CD4-positive, alpha-beta T cell treated with Interleukin-2 at 100 ng/mL for 4 hours (primary cell): Measurements from ENCODE around the gene STPG1.

ENCODE experiments used
- DNase-seq: peaks from one replicate; pipeline ENCODE4 v3.0.0-alpha.2; 2020; ENCODE audit warnings: low spot score

Gene STPG1

DNA sequence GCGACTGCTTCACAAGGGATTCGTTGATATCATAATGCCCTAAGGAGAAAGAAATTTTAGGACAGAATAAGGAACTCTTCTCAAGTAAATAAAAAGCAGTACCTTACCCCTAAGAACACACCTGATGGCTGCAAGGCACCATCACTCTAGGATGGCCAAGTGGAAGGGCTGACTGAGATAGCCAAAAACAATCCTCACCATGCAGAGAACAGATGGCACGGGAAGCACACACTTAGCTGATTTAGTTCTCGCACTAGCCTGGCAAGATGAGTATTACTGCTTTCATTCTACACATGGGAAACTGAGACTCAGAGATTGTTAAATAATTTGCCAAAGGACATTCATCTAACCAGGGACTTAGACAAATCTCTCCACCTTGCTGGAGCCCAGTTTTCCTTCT, 43.8 kb downstream of the STPG1 start:
- no peak for DNase-seq

DNA sequence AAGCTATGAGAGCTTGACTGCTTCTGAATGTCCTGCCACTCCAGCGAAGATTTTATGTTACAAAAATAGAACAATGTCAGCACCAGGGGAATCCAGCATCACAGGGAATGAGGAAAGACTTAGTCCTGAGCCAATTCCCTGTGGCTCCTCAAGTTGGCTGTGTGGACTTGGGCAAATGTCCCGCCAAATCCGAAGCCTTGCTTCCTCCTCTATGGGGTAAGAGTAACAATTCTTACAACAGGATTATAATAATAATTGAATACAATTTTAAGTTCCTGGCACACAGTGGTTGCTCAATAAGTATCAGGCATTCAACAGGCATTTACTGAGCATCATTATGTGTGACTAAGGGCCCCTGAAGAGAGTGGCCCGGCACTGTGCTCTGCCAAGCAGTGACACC, 44.4 kb downstream of the STPG1 start:
- no peak for DNase-seq

DNA sequence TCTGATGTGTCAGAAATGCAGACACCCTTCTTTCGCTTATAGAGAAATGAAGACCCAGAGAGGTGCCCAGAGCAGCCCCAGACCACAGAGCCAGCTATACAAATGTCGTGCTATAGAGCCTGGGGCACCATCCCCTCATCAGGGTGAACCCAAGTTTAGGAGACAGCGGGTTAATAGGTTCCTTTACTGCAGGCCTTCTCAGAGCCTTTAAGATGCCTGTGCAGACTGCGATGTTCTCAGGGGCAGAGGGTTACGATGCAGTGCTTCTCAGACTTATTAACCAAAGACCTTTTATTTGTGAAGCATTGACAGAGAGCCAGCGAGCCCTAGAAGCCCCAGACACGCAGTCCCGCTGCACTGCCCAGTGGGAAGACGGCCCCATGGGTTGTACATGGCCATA, 46.9 kb downstream of the STPG1 start:
- DNase-seq, result no peak

DNA sequence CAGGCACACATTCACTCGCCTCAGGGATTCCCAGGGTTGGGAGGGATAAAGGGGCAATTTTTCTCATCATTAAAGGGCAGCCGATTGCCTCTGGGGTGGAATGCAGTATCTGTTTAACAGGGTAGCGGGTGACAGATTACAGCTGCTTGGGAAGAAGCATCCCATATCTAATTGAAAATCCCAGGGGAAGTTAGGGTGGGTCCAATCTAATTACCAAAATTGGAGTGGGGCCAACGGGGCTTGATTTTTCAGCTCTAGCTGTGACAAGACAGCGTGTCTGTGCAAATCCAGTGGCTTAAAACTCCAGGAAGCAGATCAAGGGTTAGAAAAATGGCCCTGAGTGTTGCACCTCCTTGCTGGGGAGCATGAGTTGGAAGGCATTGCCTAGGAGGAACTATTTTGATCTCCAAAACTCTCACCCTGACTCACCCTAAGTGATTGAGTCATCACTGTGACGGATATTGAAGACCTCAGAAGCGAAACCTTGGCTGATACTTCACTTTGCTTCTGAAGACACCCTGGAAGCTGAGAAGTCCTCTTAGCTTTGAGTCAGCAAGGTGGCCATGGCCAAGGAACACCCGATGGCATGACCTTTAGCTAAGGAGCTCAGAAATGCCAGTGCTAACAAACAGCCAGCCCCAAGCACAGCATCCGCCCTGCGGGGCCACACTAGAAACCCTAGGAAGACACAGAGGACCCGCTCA, 48.5 kb downstream of the STPG1 start:
- peak; percentile 24 for DNase-seq

DNA sequence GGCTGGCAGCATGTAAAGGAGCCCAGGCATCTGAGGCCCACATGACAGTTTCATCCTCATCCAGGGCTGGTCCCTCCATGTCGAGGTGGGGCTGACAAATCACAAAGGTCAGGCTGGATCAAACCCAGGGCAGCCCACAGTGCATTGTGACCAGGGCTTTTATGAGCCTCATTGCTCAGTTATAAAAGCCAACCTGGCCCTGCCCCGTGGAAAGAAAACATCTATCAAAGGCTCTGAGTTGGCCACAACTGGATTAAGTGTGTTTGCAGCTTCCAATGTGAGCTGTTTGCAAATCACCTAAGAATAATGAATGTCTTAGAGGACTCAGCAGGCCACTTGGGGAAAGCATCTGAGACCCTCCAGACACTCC, 49.0 kb downstream of the STPG1 start:
- DNase-seq, result no peak

DNA sequence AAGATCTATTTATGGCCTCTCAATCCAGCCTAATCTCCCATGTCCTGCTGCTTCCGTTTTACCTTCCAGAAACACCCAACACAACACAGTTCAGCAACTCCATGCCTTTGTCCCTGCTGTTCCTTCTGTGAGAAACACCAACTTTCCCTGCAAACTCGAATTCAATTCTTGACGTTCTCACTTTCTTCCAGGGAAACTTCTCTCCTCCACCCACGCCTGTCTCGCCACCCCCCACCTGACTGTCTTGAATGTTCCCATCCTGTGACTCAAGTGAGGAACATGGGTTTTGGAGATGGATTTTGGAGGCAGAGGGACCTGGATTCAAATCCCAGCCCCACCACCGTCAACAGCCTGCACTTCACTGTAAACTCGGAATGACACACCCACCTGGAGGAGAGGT, 49.6 kb downstream of the STPG1 start:
- no peak for DNase-seq

DNA sequence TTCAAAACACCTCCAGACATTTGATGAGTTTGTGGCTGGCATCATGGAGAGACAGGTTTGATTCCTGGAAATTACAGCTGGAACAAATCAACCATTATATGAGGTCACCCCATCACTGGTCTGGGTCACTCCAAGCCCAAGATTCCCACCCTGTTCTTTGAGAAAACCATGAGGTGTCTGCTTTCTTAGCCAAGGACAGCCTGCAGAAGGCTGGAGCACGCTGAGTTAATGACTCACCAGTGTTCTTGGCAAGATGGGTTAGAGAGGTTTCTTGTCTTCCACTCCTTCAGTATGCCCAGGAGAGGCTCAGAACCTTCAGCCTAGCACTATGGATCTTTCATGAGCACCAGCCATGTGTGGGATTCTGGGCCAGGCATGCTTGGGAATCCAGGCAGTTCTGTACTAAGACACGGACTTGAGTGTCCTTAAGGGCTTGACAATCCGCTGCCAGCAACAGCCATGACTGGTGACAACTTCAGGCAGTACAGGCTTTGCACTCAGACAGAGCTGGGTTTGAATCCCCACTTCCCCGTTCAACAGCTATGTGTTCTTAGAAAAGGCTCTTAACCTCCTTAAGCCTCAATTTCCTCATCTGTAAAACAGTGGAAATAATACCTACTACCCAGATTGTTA, 50.5 kb downstream of the STPG1 start:
- no peak for DNase-seq

DNA sequence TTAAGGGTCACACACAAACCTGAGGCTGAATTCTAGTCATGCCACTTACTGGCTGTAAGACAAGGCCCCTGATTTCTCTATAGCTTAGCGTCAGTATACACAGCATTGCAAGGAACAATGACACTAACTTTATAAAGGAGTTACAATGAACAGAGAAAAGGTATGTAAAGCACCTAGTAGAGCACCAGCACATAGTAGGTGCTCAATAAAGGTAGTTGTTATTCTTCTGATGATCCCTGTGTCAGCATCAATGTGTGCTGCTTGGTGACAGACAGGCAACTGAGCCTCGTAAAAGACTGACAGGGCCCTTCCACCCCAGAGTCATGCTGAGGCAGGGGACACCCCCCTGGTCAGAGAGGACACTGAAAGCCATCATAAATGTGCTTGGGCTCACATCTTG, 51.2 kb downstream of the STPG1 start:
- DNase-seq, result no peak

DNA sequence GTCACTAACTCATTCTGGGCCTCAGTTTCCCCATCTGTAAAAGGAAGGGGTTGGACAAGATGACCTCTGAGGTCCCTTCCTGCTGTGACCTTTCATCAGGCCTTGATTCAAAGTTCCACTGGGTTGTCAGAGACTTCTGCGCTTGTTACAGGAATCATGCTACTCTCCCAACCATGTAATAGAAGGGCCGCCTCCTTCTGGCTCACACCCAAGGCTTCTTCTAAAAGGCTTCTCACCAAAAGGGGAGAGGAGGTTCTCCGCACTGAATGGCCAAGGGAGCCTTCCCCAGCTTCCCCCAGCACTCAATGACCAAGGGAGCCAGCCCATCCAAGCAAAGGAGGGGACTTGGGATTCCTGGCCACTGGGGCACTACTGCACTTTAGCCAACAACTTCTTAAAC, 51.8 kb downstream of the STPG1 start:
- no peak for DNase-seq

DNA sequence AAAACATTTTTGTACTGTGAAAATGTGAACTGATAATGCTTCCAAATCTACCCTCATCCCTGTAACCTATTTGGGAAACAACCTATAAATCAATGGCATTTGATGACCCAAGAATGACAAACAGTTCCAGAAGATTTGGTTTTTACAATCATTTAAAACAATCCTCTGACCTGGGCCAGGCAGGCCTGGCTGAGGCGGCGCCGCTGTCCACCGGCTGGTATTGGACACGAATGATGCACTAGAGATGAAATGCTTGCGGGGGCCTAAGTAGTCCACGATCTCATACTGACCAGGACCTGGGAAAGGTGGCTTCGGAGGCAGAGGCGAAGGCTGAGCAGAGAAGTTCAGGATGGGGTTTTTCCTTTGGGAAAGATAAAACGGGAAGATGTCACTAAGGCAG, 52.9 kb downstream of the STPG1 start:
- no peak for DNase-seq

DNA sequence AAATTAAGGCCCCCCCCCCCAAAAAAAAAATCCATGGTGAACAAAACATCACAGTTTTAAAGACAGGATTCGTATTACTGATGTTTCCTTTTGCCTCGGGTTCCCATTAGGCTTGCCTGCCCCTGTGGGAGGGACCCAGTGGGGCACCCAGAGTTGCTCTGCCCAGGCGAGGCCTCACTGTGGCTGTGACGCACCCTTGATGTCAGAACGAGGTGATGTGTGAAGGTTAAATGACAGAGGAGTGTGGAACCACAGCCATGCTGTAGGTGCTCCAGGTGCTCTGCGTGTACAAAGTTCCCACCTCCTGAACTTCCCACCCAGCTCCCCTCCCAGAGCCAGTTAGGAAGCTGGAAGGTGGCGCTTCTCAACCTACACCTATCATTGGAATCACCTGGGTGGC, 56.5 kb downstream of the STPG1 start:
- no peak for DNase-seq

DNA sequence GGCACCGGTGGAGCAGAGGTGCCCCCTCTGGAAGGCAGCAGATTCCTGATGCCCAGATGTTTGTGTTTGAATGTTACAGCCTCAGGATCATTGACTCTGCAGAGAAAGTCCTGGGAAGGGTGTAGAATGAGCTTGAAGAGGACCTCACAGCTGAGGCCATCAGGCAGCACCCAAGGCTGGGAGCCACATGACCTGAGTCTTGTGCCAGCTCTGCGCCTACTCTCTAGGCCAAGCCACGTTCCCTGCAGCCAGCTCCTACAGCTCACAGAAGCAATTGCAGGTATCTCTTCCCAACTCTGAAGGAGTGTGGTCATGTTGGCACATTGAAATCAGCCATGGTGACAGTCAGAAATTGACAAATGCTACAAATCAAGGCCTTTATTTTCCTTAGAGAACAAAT, 58.1 kb downstream of the STPG1 start:
- no peak for DNase-seq

DNA sequence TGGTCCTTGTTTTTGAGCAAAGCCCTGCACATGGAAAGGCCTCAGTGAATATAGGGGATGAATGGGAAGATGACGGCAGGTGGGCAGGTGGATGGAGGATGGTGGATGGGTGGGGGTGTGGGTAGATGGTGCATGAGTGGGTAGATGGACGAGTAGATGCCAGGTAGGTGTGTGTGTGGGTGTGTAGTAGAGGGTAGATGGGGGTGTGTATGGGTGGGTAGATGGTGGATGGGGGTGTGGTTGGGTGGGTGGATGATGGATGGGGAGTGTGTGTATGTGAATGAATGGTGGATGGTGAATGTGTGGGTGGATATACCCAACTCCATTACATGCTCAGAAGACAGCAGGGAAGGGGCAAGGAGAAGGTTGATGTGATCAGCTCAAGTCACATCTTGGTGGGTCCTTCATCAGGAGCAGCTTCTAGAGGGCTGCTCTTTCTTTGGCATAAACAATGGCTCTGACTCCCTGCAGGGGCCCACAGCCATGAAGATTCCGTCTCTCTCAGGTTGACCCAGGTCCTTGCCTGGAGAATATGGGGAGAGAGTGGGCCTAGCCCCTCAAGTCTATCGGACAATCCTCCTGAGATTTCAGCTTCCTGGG, 60.2 kb downstream of the STPG1 start:
- DNase-seq, result no peak

DNA sequence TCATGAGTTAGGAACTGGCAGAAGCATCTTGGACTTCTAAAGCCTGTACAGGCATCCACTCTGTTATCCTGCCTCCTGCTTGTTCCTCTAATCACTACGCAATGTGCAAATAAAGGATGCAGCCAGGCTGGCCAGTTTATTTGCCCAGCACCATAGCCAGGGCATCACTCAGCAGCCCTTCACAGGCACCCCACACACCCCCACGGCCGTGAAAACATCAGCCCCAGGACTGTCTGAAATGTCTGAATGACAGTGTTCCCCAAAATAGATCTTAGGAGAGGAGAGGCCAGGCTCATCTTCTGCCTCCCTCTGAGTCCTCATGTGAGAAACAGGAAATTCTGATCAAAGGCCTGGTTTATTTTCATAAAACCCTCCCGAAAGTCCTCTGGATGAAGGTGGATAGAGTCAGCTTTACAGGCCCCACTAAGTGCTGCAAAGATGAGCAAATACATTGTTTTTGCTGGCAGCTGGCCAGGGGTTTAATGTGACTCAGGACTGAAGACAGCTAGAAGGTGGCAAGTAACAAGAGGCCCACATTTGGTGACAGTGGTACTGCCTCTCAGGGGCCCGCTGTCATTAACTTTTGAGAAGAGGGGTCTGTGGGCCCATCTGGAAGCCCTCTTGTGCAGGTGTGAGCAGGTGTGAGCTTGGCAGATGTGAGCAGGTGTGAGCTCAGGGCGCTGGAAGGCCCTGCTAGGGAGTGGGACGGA, 61.5 kb downstream of the STPG1 start:
- peak; percentile 1 for DNase-seq

DNA sequence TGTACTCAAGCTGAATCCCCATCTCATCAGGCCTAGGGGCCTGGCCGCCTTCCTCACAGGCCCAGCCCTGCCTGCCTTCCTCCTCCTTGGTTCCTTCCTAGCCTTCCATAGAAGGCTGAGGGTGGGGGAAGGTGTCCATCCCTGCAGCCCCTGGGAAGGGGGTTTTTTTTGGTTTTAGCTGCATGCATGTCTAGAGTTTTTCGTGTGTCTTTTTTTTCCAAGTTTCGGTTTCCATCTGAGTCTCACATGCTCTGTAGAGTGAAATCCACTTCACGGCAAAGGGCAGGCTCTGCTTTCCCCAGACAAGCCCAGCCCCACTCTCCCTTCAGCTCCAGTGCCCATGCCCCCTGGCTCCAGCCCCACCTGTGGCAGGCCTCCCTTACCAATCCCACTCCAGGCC, 62.3 kb downstream of the STPG1 start:
- no peak for DNase-seq

DNA sequence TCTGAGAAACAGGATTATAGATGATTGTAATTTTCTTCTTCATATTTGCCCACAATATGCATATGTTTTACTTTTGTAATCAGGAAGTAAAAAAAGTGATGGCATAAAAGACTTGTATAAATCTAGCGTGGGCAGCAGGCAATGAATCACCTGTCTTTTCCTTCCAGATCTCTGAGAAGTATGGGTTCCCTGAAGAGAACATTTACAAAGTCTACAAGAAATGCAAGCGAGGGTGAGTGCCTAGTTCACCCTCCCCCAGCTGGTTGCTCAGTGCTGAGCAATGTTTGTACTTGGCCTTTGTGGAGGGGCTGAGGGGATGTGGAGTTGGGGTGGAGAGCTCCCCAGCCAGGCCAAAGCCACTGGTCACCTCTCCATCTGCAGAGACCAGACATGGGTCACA, 63.7 kb downstream of the STPG1 start:
- no peak for DNase-seq

DNA sequence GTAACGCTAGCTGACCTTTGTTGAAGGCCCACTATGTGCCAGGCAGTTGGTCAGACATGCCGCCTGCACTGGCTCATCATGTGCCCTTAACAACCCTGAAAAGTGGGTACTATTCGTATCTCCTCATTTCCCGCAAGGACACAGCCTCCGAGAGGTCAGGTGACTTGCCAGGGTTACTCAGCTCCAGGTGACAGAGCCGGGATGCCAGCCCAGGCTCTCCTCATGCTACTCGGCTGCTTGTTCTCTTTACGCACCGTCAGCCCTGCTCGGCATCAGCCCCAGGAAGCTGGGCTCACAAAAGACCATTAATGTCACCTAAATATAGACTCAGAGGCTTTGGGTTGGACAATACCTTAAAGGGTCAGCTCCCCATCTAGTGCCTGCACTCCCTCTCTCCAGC, 65.4 kb downstream of the STPG1 start:
- no peak for DNase-seq

DNA sequence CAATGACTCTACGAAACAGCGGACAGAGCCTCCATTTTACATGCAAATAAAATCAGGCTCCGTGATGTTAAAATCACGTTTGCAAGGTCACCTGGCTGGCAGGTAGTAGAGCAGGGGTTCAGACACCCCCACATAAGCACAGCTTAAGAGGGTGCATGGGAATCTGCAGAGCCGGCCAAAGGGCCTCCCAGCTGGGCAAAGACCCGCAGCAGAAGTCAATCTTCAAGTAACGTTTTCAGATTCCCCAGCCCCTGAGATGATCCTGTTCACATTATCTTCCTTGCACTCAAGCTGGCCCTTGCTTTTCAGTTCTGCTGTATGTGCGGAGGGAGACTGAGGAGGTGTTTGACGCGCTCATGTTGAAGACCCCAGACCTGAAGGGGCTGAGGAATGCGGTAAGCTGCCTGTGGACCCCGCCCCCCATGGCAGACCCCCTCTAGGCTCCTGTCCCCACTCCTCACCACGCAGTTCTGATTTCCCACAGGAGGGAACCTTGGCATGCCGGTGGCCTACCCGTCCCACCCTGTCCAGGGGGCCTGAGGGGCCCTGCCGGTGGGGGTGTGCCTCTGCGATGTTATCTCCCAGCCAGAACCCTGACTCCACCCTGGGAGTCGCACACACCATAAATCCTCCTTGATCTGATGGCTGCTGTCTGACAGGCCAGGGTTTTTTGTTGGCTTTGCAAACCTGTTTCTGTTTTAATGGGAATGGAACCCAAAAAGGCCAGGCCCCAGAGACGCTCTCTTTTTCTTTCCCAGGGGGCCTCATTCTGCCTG, 66.2 kb downstream of the STPG1 start:
- DNase-seq, result no peak

DNA sequence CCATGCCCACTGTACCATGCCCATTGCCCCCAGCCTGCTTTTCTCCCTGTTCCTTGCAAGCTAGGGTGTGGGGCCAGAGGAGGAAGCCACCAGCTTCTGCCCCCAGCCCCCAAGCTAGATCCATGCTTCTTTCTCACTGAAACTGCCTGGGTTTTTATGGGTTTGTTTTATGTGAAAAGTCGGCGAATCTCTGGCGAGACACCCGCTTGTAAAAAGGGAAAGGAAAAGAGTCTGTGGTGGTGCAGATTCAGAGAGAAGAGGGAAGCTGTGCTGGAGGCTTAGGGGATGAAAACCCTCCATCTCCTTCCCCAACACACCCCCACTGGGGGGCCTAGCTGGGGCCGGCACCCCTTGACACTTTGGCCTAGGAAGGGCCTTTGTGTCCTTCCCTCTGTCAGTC, 68.2 kb downstream of the STPG1 start:
- no peak for DNase-seq

DNA sequence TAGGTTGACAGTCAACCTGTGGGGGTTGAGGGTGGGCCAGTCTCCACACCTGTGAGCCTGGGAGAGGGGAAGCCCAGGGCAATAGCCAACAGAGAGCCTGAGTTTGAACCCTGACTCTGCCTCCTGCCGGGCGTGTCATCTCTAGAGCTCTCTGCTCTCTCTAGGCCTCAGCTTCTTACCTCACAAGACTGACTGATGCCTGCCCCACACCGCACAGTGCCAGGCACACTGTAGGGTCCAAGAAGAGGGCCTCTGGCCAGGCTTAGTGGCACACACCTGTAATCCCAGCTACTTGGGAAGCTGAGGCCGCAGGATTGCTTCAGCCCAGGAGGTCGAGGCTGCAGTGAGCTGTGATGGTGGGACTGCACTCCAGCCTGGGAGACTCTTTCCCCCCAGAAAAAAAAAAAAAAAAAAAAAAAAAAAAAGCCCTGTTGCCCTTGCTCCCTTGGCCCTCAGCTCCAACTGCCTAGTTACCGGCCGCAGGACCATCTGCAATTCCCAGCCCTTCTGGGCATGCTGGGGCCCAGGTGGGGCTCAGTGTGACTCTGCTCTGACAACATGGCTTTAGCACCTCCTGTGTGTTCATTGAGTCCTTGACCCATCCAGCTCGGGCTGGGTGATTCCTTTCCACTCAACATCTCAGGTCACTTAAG, 69.4 kb downstream of the STPG1 start:
- no peak for DNase-seq

DNA sequence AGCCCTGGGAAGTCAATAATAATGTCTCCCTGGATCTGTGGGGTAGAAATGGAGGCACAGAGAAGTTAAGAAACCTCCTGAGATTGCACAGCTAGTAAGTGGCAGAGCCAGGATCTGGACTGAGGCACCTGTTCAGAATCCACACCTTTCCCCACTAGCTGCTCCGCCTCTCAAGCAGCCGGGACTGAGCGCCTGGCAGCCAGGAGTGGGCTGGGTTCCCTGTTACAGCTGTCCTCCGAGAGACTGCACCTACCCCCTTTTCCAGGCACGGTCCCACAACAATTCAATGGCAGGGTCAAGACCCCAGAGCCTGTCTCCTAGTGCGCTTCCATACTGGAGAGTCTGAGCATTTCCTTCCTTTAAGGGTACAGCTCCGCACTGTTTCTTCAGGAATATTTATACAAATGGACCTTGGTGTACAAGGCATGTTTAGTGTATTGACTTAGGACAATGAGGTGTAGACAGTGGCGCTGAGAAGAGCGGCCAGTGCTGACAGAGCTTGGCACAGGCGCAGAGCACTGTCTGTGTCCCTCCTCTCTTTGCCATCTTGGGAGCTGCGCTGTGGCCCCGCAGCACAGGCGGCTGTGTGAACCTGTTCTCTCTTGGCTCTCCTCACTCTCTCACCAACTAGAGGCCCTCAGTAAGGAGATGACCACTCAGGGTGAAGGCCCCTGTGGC, 70.0 kb downstream of the STPG1 start:
- no peak for DNase-seq
